Hippocampal formation (tissue), 2 donors: ENCODE results near the gene CDH4.

ENCODE experiments used
- DNase-seq, 2 donors: peaks; one replicate each; lab custom pipeline; 2025; lab: John Stamatoyannopoulos, UW

The CDH4 gene

GRCh38 chr20:61763740-61764400, 511.8 kb downstream of the CDH4 start:
- no peak for DNase-seq

DNA sequence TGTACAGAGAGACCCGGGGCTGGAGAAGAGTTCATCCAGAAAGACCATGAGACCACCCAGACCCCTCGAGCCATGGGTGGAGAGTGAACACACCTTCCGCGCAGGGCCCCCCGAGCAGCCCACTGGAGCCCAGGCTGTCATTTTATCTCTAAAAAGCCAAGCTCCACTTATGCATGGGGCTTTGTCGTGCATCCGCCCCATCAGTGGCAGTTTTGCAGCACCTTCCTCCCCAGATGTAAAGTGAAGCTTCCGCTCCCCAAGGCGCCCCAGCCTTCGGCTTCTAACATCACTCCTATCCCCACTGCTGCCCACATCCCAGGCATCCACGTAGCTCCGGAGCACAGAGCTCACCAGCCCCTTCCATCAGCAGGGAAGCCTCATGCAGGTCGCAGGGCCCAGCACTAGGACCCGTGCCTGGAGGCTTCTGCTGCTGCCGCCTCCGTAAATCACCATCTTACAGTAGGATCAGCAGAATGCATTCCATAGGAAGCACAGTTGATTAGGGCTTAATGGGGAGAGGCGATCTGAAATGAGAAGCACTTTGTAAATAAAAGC, 512.5 kb downstream of the CDH4 start:
- DNase-seq: no peak

DNA sequence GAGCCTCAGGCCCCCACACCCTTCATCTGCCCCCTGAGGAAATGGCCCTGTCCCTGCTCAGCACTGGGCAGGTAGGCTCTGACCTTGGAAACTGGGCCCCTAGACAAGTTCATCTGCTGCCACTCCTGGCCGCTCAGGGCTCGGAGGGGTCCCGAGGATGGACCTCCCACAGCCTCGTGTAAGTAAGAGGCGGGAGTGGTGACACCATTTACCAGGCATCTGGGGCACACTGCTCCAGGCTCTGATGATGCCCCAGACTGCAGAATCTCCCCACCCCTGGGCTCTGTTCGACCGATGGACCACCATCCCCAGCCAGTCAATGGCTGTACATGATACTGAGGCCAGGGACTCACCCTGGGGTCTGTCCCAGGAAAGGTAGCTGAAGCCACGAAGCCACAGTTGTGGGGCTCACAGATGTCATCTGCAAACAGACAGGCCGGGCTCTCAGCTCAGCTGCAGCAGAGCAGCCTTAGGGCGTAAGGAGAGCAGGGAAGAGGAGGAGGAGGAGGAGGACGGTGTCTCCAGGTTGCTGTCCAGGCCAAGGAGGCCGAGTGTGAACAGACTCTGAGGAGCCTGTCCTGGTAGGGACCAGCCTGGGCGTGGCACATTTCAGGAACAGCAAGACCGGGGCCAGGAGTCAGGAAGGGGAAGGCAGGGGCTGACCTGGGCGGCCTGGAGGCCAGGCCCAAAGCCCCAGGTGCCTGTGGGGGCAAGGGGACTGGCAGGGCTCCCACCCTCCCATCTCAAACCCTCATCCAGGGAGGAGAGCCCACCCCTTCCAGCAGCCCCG, 513.2 kb downstream of the CDH4 start:
- DNase-seq: no peak

- DNase-seq: no peak
Measured at GRCh38 chr20:61765871-61766654, 514.0 kb downstream of the CDH4 start.

- no peak for DNase-seq
Measured at GRCh38 chr20:61766921-61767610, 515.0 kb downstream of the CDH4 start.

DNA sequence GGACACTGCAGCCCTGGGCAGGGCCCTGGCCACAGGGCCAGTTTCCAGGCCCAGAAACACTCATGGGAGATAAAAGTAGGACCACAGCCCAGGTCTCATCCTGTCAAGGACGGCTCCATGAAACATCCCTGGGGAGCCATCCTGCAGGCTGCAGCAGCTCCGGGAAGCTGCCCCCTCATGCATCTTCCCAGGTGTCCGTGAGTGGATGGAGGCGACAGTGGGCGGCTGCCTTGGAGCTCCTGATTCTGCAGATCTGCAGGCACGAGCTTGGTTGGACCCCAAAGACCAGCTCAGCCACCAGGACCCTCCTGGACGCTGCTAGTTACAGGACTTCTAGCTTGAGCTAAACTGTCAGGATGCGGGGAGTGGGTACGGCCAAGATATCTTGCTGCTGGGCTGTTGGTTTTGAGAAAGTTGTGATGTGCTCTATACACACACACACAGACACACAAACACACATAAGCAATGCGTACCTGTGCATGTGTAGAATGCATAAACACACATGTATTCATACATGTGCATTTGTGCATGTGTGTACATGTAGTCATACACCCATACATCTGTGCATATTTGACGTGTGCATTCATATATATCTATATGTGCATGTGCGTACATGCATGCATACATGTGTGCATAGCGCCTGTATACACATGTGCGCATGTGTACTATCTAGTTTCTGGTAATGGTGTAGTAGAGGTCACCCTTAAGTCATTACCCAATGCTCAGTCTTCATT, 515.9 kb downstream of the CDH4 start:
- DNase-seq: no peak

DNA sequence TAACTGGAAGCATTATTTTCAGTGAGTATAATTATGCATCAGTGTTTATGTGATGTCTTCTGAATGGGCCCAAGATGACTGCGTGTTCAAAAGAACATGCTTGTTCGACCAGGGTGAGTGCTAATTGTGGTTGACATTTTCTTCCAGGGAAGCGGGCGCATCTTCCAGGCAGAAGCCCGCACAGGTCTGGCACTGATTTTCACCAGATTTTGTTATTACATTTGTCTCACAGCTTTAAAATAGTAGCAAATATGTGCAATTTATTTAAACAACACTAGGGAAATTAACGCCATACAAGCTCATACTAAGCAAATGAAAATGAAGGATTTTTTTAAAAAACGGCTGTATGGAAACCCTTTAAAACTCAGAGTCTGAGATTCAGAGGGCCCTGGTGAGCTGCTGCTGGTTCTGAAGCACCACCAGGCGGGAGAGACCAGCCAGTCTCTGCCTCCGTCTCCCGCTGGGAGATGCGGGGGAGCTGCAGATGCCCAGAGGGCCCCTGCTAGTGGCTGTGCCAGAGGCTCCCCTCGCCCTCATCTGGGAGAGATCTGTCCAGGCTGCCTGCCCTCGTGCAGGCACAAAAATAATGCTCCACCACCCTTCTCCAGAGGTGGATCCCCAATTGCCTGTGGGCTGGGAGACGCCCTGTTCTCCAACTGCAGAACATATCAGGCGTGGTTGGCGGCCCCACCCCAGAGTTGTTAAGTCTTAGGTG, 516.7 kb downstream of the CDH4 start:
- no peak for DNase-seq

DNA sequence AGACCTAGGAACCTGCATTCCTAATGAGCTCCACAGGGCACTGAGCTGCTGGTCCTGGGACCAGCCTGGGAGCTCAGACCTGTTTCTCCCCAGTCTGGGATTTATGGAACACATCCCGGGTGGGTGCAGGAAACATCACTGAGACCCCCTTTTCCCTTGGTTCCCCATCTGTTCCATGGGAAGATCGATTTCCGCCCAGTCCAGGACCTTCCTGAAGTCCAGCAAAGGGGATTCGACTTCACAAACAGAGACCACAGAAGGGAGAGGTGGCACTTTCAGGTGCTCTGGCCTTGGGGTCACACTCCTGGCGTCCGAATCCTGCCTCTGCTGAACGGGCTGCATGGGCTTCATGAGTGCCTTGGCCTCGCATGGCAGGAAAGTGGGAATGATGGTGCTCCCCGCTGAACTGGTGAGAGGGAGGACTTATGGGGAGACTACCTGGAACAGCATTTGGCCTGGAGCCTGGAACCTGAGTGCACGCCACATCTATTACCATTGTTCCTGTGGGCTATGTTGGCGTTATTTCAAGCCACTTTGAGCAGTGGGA, 517.3 kb downstream of the CDH4 start:
- DNase-seq: no peak

DNA sequence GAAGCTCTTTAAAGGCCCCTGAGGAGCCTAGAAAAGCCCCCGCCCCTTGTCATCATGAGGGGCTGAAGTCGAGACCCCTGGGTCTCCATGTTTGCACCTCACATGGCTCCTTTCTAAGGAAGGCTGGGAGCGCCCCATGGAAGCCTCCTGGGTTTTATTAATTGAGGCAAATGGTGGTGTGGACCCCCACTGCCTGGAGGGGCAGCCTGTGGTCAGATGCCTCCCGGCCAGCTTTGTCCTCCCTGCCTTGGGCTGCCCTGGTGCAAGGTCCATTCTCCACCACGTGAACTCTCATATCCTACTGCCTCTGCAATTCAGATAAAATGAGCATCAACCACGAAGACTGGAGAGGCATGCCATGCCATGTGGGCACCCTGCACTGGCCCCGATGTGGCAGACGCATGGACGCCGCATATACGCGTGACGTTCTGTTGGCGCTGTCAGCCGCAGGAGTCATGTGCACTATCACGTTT, 518.1 kb downstream of the CDH4 start:
- DNase-seq: no peak

DNA sequence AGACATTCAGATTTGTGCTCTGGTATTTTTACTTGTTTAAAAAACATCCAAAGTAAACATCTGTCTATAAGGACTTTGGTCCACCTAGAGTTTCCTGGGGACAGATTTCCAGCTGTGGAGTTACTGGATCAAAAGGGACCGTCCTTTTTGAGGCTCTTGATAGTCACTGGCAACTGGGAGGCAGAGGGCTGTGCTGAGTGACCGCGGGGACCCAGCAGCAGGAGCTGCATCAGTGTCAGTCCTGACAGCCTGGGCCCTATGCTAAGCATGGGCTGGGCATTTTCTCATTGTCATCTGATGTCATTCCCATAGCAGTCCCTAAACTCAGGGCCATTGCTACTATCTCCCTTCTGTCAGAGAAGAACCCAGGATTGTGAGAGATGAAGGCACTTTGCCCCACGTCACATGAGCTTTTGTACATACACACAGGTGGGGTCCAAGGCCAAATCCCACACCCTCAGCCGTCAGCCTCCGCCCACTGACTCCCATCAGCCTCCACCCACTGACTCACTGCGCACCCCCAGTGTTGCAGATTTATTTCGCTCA, 519.8 kb downstream of the CDH4 start:
- no peak for DNase-seq

DNA sequence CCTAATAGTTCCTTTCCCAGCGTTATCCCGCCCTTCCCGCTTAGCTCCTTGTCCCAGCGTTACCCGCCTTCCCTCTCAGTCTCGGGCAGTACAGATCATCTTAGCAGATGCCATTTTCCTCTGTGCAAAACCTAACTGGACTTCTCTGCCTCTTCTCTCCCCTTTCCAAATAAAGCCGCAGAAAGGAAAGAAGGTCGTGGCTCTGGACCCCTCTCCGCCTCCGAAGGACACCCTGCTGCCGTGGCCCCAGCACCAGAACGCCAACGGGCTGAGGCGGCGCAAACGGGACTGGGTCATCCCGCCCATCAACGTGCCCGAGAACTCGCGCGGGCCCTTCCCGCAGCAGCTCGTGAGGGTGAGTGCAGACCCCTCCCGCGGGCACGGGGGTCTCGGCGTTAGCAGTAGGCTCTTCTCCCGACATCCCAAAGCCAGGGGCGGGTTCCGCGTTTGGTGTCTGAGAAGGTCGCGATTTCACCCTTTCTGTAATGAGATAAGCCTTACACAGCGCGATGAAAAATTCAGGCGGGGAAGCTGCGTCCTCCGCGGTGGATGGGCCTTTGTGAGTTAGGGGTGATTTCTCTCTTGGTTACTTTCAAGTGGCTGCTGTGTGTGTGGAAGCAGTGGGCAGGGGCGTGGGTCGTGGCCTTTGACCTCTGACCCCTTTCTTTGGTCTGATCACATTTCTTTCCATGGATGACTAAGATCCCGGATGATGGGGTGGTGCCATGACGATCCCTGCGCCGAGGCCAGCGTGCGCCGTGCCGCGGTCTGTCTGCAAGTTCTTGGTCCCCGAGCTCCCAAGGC, 521.0 kb downstream of the CDH4 start:
- no peak for DNase-seq

DNA sequence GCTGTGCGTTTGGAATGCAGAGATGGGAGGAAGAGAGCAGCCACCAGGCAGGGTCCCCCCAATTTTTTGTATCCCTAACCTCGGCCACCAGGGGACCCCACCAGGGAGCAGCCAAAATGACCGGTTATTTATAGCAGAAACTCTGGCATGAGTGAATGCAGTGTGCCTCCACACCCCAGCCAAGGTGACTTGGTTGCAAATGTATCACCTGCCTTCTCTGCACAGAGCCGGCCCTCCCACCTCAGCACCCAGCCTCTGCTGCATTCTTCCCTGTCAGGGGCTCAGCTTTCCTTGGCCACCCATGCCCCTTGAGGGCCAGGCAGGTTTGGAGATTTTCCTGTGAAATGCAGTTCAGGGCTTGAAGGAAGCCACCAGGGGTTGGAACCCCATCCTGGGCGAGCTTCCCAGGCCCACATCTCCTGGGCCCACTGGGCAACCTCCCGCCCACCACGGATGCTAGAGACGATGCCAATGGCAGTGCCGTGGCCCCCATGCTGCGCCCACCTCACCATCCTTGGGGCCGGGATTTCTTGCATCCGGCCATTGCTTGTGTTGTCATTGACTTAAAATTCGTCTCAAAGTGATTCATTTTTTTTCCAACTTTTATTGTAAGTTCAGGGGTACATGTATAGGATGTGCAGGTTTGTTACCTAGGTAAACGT, 522.0 kb downstream of the CDH4 start:
- DNase-seq: no peak

DNA sequence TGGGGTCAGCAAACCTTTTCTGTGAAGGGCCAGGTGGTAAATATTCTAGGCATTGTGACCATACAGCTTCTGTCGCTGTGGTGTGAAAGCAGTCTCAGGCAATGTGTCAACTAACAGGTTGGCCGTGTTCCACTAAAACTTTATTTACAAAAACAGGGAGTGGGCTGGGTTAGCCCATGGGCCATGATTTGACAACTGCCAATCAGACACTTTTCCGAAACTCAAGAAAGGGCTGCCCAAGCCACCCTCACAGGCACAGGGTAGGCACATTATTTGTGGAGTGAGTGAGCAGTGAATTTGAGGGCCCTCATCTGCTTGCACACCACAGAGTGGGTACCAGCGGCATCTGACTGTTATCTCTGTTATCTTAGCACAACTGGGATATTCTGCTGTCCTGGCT, 523.4 kb downstream of the CDH4 start:
- no peak for DNase-seq

- no peak for DNase-seq
Measured at GRCh38 chr20:61776491-61777075, 524.5 kb downstream of the CDH4 start.

DNA sequence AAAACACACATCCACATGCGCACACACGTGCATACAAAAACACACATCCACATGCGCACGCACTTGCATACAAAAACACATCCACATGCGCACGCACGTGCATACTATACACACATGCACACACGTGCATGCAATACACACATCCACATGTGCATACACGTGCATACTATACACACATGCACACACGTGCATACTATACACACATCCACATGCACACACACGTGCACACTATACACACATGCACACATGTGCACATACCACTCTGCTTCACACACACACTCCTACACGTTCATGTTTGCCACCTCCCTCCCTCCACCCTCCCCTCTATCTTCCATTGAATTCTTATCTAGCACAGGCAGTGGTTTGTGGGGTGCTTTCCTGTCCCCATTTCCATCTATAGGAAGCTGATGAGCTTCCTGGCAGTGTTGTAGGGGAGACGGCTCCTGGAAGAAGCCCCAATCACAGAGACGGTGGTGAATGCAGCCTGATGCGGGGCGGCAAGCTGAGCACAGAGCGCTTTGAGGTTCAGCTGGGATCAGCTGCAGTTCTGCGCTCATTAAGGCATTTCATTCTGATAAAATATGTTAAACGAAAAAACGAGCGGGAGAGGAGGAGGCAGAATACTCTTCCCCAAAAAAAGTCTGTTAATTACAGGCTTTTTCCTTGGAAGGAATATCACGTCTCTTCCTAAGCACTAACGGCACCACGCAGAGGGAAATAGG, 525.9 kb downstream of the CDH4 start:
- DNase-seq: no peak

DNA sequence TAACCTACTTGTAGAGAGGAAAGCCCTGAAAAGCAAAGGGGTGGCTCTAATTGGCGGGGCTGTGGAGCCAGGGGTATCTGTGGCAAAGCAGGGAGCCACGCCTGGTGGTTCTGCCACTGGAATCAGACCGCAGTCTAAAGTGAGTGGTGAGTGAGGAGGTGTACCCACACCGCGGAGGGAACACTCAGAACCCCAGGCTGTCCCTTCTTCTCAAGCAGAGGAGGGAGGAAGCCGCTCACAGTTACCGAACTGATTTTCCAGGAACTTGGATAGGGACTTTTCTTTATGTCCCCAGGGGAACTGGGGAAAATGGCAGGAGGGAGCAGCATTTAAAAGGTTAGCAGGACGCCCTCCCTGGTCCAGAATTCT, 526.4 kb downstream of the CDH4 start:
- no peak for DNase-seq

- DNase-seq: no peak
Measured at GRCh38 chr20:61779176-61779965, 527.3 kb downstream of the CDH4 start.
